Measurements from ENCODE around the gene STRBP.
"Not testable (repeated sequence)": the region's sequence is repeated elsewhere in the genome, so short reads cannot be mapped to it uniquely, and the experiment has no call there.

The STRBP gene

GRCh38 chr9:123268465-123269259, at the start of gene STRBP:
Gene STRBP (minus strand): TSS chr9:123268586. CDS start chr9:123184134, 84,452 bp downstream.
- no peak for FAIRE-seq

GRCh38 chr9:123316053-123316718, 47.8 kb upstream of the STRBP start:
- FAIRE-seq, result no peak

- no peak for FAIRE-seq
Observed at GRCh38 chr9:123315635-123316034, 47.2 kb upstream of the STRBP start.

GRCh38 chr9:123314617-123315016, 46.2 kb upstream of the STRBP start:
- FAIRE-seq, result no peak

GRCh38 chr9:123312306-123312877, 44.0 kb upstream of the STRBP start:
- no peak for FAIRE-seq

GRCh38 chr9:123311250-123311752, 42.9 kb upstream of the STRBP start:
- FAIRE-seq, result no peak

- no peak for FAIRE-seq
Observed at GRCh38 chr9:123310551-123311249, 42.3 kb upstream of the STRBP start.

GRCh38 chr9:123309611-123310010, 41.2 kb upstream of the STRBP start:
- no peak for FAIRE-seq

GRCh38 chr9:123305879-123306278, 37.5 kb upstream of the STRBP start:
- no peak for FAIRE-seq

- FAIRE-seq, result no peak
Observed at GRCh38 chr9:123304340-123304691, 35.9 kb upstream of the STRBP start.

- no peak for FAIRE-seq
Observed at GRCh38 chr9:123302348-123303214, 34.2 kb upstream of the STRBP start.

GRCh38 chr9:123301936-123302335, 33.5 kb upstream of the STRBP start:
- FAIRE-seq, result not testable (repeated sequence)

GRCh38 chr9:123300554-123300953, 32.2 kb upstream of the STRBP start:
- FAIRE-seq, result no peak

- FAIRE-seq, result no peak
Observed at GRCh38 chr9:123299558-123300126, 31.3 kb upstream of the STRBP start.

GRCh38 chr9:123296174-123296573, 27.8 kb upstream of the STRBP start:
- FAIRE-seq, result no peak

GRCh38 chr9:123291736-123292135, 23.4 kb upstream of the STRBP start:
- no peak for FAIRE-seq

- FAIRE-seq, result no peak
Observed at GRCh38 chr9:123290764-123291163, 22.4 kb upstream of the STRBP start.

- no peak for FAIRE-seq
Observed at GRCh38 chr9:123287639-123288038, 19.3 kb upstream of the STRBP start.

GRCh38 chr9:123286324-123286723, 17.9 kb upstream of the STRBP start:
- no peak for FAIRE-seq

GRCh38 chr9:123284656-123285055, 16.3 kb upstream of the STRBP start:
- FAIRE-seq, result no peak

- no peak for FAIRE-seq
Observed at GRCh38 chr9:123283455-123283854, 15.1 kb upstream of the STRBP start.

GRCh38 chr9:123283048-123283408, 14.6 kb upstream of the STRBP start:
- FAIRE-seq, result no peak

All from islet of Langerhans (tissue), 1 donor.